ENCODE results near the gene TRNAU1AP.

- no peak for TF ChIP-seq POLR2A (IDR thresholded peaks at IDR 0.05; ENCODE audit: low read depth, low read length)
- no peak for TF ChIP-seq POLR2AphosphoS5 (IDR thresholded peaks at IDR 0.05; ENCODE audit: low read depth, low read length)
- no peak for TF ChIP-seq TAF1 (IDR thresholded peaks at IDR 0.05; ENCODE audit: low read depth, low read length)
- no peak for TF ChIP-seq PAX5 (IDR thresholded peaks at IDR 0.05; ENCODE audit: insufficient read depth, low read length, severe bottlenecking)
- no peak for TF ChIP-seq POU2F2 (IDR thresholded peaks at IDR 0.05; ENCODE audit: low read depth, low read length)
- TF ChIP-seq SPI1 (IDR thresholded peaks at IDR 0.05; ENCODE audit: low read depth, low read length) = no peak
These were observed 42.7 kb downstream of the TRNAU1AP start for GRCh38 chr1:28595412-28596191.
